HEK293T (cell line): ENCODE data around the gene COA5.
"Not testable (repeated sequence)": the region's sequence is repeated elsewhere in the genome, so short reads cannot be mapped to it uniquely, and the experiment has no call there.

Experiments
- CTCF ChIA-PET: fragments of 350-600 bp; formaldehyde crosslinking; extraction: SDS; loops from one replicate; lab custom pipeline; 2021; ENCODE audit warnings: antibody characterized with exemption, inconsistent platforms; lab: Yijun Ruan, JAX
- POLR2A ChIA-PET: fragments of 350-600 bp; formaldehyde crosslinking; extraction: SDS; loops from one replicate; lab custom pipeline; 2020; ENCODE audit warnings: antibody characterized with exemption, inconsistent platforms; lab: Yijun Ruan, JAX
- DNase-seq: peaks from one replicate; pipeline ENCODE4 v3.0.0; 2012; ENCODE audit warnings: mixed read lengths; ENCODE audit errors: extremely low spot score
- ARNT ChIP-seq: fragments of 450-650 bp; IDR thresholded peaks from 2 replicates; pipeline ENCODE4 v1.6.1; 2017; ENCODE audit warnings: mild to moderate bottlenecking
- BHLHE40 ChIP-seq: fragments of 450-650 bp; IDR thresholded peaks from 2 replicates; pipeline ENCODE4 v1.6.1; 2016; ENCODE audit warnings: mild to moderate bottlenecking, moderate library complexity, borderline replicate concordance
- CTBP1 ChIP-seq: fragments of 450-650 bp; IDR thresholded peaks from 2 replicates; pipeline ENCODE4 v1.6.1; 2016; ENCODE audit warnings: borderline replicate concordance
- ELF4 ChIP-seq: fragments of 450-650 bp; IDR thresholded peaks from 2 replicates; pipeline ENCODE4 v1.6.1; 2017; ENCODE audit warnings: antibody characterized with exemption
- FOXA1 ChIP-seq: fragments of 450-650 bp; IDR thresholded peaks from 2 replicates; pipeline ENCODE4 v1.6.1; 2016; ENCODE audit warnings: mild to moderate bottlenecking
- FOXK2 ChIP-seq: fragments of 450-650 bp; IDR thresholded peaks from 2 replicates; pipeline ENCODE4 v1.6.1; 2016; ENCODE audit warnings: mild to moderate bottlenecking
- FOXM1 ChIP-seq: fragments of 450-650 bp; IDR thresholded peaks from 2 replicates; pipeline ENCODE4 v1.6.1; 2017; ENCODE audit warnings: mild to moderate bottlenecking, borderline replicate concordance
- HDGF ChIP-seq: fragments of 450-650 bp; IDR thresholded peaks from 2 replicates; pipeline ENCODE4 v1.6.1; 2017; ENCODE audit warnings: antibody characterized with exemption, borderline replicate concordance
- L3MBTL2 ChIP-seq: fragments of 450-650 bp; conservative IDR thresholded peaks from 2 replicates; pipeline ENCODE4 v1.6.1; 2016; ENCODE audit warnings: mild to moderate bottlenecking
- LEF1 ChIP-seq: fragments of 450-650 bp; IDR thresholded peaks from 2 replicates; pipeline ENCODE4 v1.6.1; 2017; ENCODE audit warnings: mild to moderate bottlenecking, borderline replicate concordance
- NFRKB ChIP-seq: fragments of 450-650 bp; IDR thresholded peaks from 2 replicates; pipeline ENCODE4 v1.6.1; 2016; ENCODE audit warnings: mild to moderate bottlenecking, moderate library complexity
- SP1 ChIP-seq: fragments of 450-650 bp; IDR thresholded peaks from 2 replicates; pipeline ENCODE4 v1.6.1; 2017
- TARDBP ChIP-seq: fragments of 450-650 bp; IDR thresholded peaks from 2 replicates; pipeline ENCODE4 v1.6.1; 2016
- ZNF384 ChIP-seq: fragments of 450-650 bp; IDR thresholded peaks from 2 replicates; pipeline ENCODE4 v1.6.1; 2016
- TF ChIP-seq, protein P1 (sequence below): fragments of 450-650 bp; IDR thresholded peaks from 2 replicates; pipeline ENCODE4 v1.6.1; 2016

COA5 gene

DNA sequence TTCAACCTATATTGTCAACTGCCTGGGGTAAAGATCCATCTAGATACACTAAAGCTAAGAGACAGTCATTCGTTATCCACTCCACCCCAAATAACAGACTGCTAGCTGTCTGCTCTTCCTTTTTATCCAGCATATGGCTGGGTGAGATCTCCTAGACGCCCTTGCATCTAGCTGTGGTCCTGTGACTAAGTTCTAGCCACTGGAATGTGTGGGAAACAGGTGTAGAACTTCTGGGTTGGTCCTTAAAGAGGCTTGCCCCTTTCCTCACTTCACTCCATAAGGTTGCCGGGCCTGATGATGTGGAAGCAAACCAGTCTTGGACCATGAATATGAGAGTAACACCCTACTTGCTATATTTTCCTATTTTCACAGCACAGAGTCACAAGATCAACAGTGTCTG, 3.2 kb downstream of the COA5 start:
- DNase-seq = no peak
- no peak for TF ChIP-seq CTBP1
- TF ChIP-seq ZNF384 = no peak
- no peak for TF ChIP-seq L3MBTL2
- no peak for TF ChIP-seq FOXK2
- TF ChIP-seq, protein P1, sequence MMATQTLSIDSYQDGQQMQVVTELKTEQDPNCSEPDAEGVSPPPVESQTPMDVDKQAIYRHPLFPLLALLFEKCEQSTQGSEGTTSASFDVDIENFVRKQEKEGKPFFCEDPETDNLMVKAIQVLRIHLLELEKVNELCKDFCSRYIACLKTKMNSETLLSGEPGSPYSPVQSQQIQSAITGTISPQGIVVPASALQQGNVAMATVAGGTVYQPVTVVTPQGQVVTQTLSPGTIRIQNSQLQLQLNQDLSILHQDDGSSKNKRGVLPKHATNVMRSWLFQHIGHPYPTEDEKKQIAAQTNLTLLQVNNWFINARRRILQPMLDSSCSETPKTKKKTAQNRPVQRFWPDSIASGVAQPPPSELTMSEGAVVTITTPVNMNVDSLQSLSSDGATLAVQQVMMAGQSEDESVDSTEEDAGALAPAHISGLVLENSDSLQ = no peak
- no peak for TF ChIP-seq SP1
- POLR2A ChIA-PET = no interaction called here
- CTCF ChIA-PET = no interaction called here

DNA sequence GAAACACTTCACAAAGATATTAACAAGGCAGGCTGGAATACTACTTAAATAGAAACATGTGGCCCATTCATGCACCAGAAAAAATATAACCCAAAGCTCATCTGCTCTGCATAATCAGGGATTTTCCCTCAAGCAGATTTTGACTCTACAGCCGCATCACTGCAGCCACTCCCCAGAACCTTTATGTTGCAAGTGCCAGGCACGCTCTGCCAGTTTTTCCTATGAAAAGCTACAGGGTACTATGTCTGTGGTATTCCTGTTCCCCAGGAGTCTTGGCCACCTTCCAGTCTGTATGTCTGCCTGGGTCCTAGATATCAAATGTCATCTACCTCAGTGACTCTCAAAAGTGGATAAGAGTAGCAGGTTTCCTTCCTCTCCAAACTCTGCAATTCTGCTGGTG, 3.8 kb downstream of the COA5 start:
- DNase-seq = no peak
- TF ChIP-seq BHLHE40 = no peak
- no peak for TF ChIP-seq FOXK2
- TF ChIP-seq CTBP1 = no peak
- no peak for TF ChIP-seq HDGF
- TF ChIP-seq, protein P1 = no peak
- no peak for TF ChIP-seq LEF1
- TF ChIP-seq NFRKB = no peak
- no peak for TF ChIP-seq ZNF384
- ChIA-PET POLR2A (no interaction called here), CTCF (interaction anchor here (0.6 kb wide), 1 partner anchor 556 kb away, joined by 3 read pairs; no protein-coding TSS in a partner anchor)

DNA sequence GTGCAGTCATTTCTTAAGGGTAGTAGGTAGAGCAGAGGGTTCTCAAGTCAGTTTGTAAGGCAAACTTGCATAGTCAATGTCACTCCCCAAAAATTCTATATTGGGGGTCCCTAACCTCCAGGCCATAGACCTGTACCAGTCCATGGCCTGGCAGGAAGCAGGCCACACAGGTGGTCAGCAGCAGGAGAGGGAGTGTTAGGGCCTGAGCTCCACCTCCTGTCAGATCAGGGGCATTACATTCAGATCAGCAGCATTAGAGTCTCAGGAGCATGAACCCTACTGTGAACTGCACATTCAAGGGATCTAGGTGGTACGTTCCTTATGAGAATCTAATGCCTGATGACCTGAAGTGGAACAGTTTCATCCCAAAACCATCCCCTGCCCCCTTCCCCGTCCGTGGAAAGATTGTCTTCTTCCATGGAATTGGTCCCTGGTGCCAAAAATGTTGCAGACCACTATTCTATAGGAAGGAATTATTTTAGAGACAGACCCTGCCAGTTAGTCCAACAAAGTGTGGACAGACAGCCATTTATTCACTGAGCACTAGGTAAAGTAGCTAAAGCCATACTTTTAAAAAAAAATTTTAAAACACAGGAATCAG, 6.7 kb downstream of the COA5 start:
- DNase-seq = peak; percentile 48
- ChIA-PET CTCF (interaction anchor here (0.6 to 1.0 kb wide), 5 partner anchors 34 to 219 kb away, joined by 3 to 4 read pairs (median 3); no protein-coding TSS in a partner anchor), POLR2A (no interaction called here)
- no peak for TF ChIP-seq ARNT
- TF ChIP-seq NFRKB = no peak
- no peak for TF ChIP-seq BHLHE40
- no peak for TF ChIP-seq FOXK2
- no peak for TF ChIP-seq L3MBTL2
- TF ChIP-seq HDGF = no peak
- no peak for TF ChIP-seq LEF1
- TF ChIP-seq FOXM1 = no peak
- TF ChIP-seq, protein P1 = no peak
- TF ChIP-seq ELF4 = no peak
- no peak for TF ChIP-seq FOXA1
- no peak for TF ChIP-seq CTBP1

DNA sequence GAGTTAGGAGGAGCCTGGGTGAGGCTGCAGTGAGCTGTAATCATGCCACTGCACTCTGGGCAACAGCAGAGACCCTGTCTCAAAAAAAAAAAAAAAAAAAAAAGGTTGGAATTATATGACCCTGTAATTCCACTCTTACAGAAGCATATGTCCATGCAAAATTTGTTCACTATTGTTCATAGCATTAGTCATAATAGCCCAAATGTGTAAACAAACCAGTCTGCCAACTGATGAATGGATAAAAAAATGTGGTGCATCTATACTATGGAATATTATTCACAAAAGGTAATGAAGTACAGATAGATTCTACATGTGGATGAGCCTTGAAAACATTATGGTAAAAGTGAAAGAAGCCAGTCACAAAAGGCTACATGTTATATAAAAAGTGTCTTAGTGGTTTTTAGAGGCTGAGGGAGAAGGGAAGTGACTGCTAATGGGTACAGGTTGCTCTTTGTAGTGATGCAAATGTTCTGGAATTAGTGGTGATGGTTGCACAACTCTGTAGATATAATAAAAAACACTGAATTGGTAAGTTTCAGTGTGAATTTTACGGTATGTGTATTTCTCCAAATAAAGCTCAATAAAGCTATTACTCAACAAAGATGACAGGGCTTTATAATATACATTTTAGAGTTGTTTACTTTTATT, 9.4 kb downstream of the COA5 start:
- POLR2A ChIA-PET = no interaction called here
- DNase-seq = no peak
- TF ChIP-seq, protein P1 = no peak
- TF ChIP-seq FOXA1 (no peak), NFRKB (no peak), ZNF384 (no peak), CTBP1 (no peak), HDGF (no peak), TARDBP (no peak), FOXK2 (no peak), SP1 (no peak), ELF4 (no peak), ARNT (no peak), FOXM1 (no peak)
- CTCF ChIA-PET = no interaction called here

DNA sequence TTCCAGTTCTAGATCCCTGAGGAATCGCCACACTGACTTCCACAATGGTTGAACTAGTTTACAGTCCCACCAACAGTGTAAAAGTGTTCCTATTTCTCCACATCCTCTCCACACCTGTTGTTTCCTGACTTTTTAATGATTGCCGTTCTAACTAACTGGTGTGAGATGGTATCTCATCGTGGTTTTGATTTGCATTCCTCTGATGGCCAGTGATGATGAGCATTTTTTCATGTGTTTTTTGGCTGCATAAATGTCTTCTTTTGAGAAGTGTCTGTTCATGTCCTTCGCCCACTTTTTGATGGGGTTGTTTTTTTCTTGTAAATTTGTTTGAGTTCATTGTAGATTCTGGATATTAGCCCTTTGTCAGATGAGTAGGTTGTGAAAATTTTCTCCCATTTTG, 13.6 kb downstream of the COA5 start:
- CTCF ChIA-PET, POLR2A ChIA-PET: not testable (repeated sequence)

DNA sequence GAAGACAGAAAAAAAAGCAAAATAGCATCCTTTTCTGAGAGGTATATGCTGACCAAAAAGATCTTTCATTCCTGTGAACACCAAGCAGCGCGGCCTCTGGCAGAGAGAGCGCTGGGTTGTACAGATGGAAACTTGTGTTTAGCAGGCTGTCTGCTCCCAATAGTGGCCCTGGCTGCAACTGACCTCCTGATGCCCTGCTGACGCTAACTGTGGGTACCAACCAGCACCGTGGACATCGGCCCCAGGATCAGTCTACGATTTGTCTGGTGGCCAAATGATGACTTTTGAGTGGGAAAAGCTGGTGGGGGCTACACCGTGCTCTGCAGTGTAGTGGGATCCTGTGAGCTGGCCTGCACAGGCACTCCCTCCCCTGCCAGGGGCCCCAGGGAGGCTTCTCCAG, 15.7 kb downstream of the COA5 start:
- no peak for DNase-seq

More for the DNA sequence above, 13.6 kb downstream of the COA5 start:
- DNase-seq = not testable (repeated sequence)

More for the DNA sequence above, 15.7 kb downstream of the COA5 start:
- TF ChIP-seq TARDBP = no peak
- TF ChIP-seq, protein P1 = no peak
- TF ChIP-seq NFRKB = no peak
- POLR2A ChIA-PET = interaction anchor here (1.0 kb wide), 1 partner anchor 16 kb away, joined by 3 read pairs; no protein-coding TSS in a partner anchor
- CTCF ChIA-PET = interaction anchor here (1.0 kb wide), 1 partner anchor 21 kb away, joined by 3 read pairs; no protein-coding TSS in a partner anchor
